Upper lobe of right lung (tissue), 1 donor: ENCODE results near the gene UBE2K. TPM values are rescaled to one million over a fixed set of nuclear protein-coding genes. Genes with fewer than 3 reads are reported as not detected.

ENCODE experiments used
- total RNA-seq: library from RNA; stranded (reverse); fragmentation: NEBNext Ultra II Directional; extraction: Animal tissue kit (Norgen Biotek cat#: 25700); gene quantifications from one replicate; pipeline ENCODE4 v1.2.1, GENCODE V29; 2021
- donor health status: DM: no; HTN: yes; CAD: no; lungs with severe emphysema.

UBE2K gene
- total RNA-seq, 1 donor from 2014 or later: 51.4 TPM

Other genes starting within 250 kb of the UBE2K start
- gene RPL9, start 239.2 kb upstream of the UBE2K start, total RNA-seq: 1,204 TPM
- 11.7 TPM for gene LIAS, start 239.1 kb upstream of the UBE2K start, total RNA-seq
- gene UGDH, start 170.7 kb upstream of the UBE2K start, total RNA-seq: 55.2 TPM
- gene SMIM14, start 59.3 kb upstream of the UBE2K start, total RNA-seq: 53.8 TPM